OCI-LY1 (cell line): Measurements from ENCODE around the gene SPNS2.

Experiments
- EZH2 ChIP-seq: fragments of 200-600 bp; sonication (generic), shearing (Covaris generic); IDR thresholded peaks from 2 replicates; pipeline ENCODE4 v1.8.0; 2017; ENCODE audit warnings: borderline replicate concordance, mixed run types, mild to moderate bottlenecking, antibody characterized with exemption, low read length, moderate library complexity, mixed read lengths
- TF ChIP-seq, protein P1 (sequence below): fragments of 200-600 bp; sonication (generic), shearing (Covaris generic); IDR thresholded peaks from 2 replicates; pipeline ENCODE4 v1.5.1; 2017; ENCODE audit warnings: mild to moderate bottlenecking, antibody characterized with exemption, low read length, moderate library complexity, mixed read lengths

DNA sequence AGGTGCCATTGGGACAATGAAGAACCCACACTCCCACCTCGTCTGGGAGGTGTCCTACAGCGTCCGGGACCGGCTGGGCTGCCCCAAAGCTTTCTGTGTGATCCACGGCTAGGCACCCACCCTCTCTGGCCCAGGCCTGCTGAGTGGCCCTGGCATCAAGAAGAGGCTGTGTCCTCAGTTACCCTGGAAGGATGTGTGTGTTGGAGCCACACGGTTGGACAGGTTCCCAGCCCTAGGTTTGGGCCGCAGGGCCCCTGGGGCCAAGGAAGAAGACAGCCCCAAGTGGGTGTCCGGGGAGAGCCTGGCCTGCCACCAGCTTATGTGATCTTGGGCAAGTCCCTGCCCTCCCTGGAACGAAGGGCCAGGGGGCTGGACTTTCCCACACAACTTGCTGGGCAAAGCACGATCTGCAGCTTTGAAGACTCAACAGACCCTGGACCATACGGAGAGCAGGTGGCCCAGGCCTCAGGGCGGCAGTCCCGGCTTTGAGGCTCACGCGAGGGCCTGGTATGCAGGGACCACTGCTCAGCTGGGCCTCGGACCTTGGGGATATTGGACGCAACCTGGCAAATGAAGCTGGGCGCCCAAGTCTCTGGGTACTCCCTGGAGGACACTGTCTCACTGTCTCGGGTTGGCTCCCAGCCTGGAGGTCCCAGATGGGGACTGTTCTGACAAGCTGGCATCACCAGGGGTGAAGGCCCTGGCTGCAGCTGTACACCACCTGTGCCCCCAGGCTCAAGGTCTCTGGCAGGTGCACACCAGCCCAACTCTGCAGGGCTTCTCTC, 39.0 kb downstream of the SPNS2 start:
- TF ChIP-seq, protein P1, sequence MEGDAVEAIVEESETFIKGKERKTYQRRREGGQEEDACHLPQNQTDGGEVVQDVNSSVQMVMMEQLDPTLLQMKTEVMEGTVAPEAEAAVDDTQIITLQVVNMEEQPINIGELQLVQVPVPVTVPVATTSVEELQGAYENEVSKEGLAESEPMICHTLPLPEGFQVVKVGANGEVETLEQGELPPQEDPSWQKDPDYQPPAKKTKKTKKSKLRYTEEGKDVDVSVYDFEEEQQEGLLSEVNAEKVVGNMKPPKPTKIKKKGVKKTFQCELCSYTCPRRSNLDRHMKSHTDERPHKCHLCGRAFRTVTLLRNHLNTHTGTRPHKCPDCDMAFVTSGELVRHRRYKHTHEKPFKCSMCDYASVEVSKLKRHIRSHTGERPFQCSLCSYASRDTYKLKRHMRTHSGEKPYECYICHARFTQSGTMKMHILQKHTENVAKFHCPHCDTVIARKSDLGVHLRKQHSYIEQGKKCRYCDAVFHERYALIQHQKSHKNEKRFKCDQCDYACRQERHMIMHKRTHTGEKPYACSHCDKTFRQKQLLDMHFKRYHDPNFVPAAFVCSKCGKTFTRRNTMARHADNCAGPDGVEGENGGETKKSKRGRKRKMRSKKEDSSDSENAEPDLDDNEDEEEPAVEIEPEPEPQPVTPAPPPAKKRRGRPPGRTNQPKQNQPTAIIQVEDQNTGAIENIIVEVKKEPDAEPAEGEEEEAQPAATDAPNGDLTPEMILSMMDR, result no peak
- TF ChIP-seq EZH2, result no peak
